HG02885 (cell line): ENCODE data around the gene ULBP3.
"Not testable (repeated sequence)": the region's sequence is repeated elsewhere in the genome, so short reads cannot be mapped to it uniquely, and the experiment has no call there.

Experiments
- ATAC-seq: cut with Tn5 transposase; IDR thresholded peaks from one replicate; pipeline ENCODE4 v1.9.1; 2021; ENCODE audit warnings: mild to moderate bottlenecking; ENCODE audit not compliant: unreplicated experiment, poor library complexity

Gene ULBP3

DNA sequence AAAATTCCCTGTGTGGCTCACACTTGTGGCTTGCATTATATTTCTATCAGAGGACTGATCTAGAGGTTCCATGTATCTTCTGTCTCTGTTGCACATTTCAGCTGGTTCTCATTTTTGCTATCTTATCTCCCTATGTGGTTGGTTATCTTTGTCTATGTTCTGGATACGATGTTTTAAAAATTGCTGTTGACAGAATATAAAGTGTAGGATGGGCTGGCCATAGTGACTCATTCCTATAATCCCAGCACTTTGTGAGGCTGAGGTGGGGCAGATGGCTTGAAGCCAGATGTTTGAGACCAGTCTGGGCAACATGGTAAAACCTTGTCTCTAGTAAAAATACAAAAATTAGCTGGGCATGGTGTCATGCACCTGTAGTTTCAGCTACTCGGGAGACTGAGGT, 9.9 kb upstream of the ULBP3 start:
- ATAC-seq = no peak

DNA sequence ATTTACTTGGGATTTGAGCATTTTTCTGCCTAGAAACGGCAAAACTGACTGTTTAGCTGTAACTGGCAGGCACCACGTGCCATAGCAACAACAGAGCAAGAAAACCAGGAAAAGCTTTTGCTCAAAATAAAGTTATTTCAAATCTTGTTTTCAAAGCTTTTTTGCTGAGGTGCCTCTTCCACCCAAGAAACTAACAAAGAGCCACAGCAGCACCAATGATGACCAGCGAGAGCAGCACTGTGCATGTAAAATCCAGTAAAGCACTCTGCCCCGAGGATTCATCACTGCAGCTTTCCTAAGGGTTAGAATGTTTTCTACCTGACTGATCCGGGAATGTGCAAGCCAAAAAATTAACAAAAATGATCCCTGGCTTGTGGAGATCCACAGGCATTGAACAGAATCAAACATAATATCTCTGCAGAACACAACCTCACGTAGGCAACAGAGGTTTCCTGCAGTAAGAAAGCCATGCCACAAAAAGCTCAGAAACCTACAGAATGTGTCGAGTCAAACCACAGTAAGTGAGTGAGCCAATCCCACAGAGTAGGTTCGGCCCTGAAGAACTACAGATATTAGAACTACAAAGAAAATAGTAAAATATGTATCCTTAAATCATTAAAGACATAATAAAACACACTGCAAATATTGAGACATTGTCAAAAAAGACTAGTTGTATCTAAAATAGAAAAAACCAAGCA, 7.4 kb upstream of the ULBP3 start:
- no peak for ATAC-seq

DNA sequence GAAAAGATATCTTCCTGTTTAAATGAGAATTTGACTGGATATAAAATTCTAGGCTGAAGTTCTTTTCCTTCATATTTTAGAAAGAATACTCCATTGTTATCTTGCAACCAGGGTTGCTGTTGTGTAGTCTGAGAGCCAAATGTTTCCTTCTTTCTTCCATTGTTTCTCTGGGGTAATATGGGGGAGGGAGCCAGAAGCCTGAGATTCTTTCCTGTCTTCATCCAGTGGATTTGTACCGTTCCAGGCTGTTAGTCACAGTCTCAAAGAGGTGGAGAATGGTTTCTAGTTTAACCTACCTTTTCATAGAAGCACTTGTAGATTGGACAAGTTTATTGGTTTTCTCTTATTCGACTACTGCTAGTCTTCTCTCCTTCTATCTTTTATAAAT, 6.1 kb upstream of the ULBP3 start:
- ATAC-seq = no peak

DNA sequence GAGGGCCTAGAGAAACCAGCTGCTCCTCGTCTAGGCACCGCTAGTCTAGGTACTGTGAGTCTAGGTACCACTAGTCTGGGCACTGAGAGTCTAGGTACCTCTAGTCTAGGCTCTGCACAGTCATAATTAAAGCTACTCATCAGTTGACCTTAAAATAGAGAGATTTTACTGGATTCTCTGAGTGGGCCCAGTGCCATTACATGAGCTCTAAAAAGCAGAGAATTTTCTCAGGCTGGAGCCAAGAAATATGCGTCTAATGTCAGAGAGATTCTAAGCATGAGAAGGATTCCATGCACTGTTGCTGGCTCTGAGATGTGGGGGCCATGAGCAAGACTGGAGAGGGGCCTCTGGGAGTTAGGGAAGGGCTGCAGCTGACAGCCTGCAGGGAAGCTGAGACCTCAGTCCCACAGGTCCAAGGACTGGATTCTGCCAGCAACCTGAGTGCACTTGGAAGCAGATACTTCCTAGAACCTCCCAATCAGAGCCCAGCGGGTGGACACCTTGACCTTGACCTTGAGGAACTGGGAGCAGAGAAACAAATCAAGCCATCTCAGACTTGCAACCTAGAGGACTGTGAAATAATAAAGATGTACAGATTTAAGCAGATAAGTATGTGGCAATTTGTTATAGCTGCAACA, 5.6 kb upstream of the ULBP3 start:
- ATAC-seq = not testable (repeated sequence)

DNA sequence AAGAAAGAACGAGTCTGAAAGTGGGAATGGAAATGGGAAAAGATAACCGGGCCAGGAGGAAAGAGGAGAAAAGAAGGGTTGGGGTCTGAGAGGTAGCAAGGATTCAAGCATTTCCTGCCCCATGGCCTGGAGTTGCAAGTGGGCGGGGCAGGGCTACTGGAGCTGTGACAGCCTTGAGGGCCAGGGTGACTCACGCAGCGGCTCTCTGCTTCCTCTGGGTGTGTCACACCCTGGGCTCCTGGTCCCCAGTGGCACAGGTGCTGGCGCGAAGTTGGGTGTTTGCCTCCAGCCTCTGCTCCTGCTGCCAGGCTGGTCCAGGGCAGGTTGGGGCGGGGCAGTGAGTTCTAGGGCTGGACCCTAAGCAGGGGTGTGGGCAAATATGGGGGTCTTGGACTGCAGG, 3.3 kb upstream of the ULBP3 start:
- ATAC-seq = no peak

DNA sequence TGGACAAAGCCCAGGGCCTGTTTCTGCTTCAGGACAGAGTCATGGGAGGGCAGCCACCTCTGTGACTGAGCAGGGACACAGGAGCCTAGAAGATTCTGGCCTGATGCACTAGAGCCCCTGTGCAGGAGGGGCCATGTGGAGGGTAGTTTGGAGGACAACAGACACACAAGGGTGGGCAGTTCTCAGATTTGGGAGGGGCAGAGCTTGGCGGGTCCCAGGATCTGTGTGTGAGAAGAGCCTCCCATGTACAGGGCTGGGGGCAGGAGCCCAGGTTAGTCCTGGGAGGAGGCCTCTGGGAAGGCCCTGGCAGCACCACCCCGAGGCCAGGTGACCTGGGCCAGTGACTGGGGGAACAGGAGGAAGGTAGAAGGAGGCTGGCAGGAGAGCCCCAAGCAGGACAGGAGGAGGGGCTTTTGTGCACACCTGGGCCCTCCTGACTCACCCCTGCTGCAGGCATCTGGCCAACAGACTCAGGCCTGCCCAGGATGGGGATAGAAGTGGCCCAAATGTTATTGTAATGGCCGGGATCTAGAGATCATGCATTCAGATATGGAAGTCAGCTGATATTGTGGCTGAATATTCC, 1.4 kb upstream of the ULBP3 start:
- ATAC-seq = no peak

DNA sequence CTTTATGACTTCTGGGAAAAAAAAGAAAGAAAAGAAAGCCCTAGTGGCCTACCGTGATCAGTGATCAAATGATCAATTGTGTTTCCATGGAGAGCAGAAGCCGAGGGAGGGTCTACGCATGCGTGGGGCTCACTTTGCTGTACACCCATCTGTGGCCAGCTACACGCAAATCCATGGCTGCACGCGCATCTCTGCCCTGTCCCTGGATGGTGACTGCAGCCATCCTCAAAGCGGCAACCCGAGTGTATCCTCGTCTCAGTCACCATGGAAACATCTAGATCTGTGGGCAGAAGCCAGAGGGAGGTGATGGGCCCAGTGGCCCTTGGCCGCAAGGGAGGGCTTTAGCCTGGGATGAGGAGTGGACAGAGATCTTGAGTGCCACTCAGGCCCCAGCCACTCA, 785 bp upstream of the ULBP3 start:
- ATAC-seq = no peak

DNA sequence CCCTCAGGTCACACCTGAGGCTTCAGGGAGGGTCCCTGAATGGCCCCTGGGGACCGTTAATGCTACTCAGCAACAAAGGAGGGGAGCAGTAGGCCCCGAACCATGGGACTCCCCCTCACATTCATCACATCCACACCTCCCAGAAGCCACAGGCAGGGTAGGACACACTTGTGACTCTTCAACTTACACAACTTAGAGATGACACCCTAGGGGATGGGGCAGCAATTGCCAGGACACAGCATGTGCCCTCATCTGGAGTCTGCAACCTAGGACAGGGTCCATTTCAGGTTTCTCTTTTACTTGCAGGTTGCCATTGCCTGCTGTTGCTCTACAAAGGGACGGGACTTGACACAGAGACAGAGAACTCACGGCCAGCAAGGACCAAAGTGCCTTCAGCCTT, 770 bp downstream of the ULBP3 start:
- no peak for ATAC-seq

DNA sequence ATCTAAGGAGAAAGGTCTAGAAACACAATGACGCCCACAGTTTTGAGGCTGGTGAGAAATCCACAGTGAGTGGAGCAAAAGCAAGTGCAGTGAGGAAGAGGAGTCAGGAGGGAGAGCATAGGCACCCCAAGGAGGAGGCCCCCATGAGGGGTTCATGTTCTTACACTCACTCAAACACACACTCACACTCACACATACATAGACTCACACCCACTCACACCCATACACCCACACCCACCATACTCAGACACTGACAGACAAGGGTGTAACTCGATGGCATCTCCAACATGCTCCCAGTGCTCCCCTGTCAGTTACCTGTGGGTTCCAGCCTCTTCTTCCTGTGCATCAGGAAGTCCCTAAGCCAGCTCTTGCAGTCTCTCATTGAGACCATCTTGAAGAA, 3.8 kb downstream of the ULBP3 start:
- no peak for ATAC-seq

DNA sequence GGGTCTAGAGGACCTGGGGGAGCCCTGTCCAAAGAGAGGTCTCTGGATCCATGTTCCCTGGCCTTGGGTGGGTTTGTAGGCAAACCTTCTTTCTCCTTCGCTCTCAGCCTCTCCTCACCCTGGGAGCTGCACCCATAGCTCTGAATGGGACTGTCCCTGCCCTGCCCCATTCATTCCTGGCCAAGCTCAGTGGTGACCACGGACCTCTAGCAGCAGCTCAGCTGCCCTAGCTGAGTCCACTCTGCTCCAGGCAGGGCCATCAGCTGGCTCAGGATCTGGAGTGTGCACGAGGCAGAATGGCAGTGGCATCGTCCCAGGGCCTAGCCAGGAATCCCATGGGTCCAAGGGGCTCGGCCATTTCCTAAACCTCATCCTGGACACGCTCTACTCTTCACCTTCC, 5.3 kb downstream of the ULBP3 start:
- no peak for ATAC-seq

DNA sequence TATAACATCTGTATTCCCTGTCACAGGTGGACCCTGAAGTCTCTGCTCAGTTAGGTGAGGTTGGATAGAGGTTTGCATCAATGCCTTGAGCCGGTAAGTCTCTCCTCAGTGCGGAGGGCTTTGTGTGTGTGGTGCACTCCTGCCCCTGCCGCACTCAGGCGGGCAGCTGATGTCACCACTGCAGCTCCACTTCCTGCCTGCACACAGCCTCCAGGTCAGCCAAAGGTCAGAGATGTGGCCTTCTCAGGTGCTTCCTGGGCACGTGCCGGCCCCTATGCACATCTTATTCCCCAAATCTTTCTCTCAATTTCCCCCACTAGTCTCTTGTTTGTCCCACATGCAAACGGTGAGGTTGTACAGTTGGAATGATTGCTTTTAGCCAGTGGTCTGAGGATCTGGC, 8.9 kb downstream of the ULBP3 start:
- ATAC-seq = not testable (repeated sequence)

DNA sequence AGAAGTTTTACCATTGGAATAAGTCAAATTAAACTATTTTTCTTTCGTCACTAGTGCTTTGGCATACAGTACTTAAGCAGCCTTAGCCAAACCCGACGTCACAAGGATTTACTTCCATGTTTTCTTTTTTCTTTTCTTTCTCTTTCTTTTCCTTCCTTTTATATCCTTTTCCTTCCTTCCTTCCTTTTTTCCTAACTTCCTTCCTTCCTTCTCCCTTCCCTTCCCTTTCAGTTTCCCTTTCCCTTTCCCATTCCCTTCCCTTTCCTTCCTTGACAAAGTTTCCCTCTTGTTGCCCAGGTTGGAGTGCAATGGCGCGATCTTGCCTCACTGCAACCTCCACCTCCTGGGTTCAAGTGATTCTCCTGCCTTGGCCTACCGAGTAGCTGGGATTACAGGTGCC, 9.9 kb downstream of the ULBP3 start:
- ATAC-seq = no peak

DNA sequence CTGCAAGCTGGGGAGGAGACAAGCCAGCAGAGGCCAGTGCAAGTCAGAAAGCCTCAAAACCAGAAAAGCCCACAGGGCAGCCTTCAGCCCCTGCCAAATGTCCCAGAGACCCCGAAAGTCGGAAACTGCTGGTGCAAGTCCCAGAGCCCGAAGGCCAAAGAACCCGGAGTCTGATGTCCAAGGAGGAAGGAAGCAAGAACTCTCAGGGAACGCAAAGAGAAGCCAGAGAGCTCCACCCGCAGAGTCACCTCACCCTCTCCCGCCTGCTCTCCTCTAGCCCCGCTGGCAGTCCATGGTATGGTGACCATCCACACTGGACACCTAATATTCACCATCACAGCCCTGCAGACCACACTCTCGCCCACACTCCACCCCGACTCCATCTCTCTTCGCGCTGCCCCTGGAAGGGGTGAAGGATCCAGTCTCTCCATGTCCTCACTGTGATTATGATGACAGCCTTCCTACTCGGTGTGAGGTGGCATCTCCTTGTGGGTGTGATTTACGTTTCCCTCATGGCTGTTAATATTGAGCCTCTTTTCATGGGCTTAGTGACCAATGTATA, 10.6 kb downstream of the ULBP3 start:
- no peak for ATAC-seq

DNA sequence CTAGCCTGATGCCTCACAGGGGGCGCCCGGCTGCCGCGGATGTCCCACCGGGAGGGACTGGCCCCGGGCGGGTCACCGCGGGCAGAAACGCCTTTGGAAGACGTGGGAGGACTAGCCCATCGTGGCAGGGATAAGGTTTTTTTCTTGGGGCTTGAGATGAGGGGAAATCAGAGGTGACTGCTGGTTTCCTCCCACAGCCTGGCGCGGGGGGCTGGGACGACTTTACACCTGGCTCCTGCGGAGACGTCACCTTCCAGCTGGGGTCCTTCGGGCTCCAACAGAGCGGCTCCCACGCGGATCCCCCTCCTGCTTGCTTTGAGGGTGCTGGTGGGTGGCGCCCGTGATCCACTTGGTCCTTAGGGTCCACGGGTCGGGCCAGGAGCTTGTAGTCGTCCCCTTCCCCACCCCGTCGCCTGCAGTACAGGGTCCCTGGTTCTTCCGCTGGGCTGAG, 11.4 kb downstream of the ULBP3 start:
- no peak for ATAC-seq

DNA sequence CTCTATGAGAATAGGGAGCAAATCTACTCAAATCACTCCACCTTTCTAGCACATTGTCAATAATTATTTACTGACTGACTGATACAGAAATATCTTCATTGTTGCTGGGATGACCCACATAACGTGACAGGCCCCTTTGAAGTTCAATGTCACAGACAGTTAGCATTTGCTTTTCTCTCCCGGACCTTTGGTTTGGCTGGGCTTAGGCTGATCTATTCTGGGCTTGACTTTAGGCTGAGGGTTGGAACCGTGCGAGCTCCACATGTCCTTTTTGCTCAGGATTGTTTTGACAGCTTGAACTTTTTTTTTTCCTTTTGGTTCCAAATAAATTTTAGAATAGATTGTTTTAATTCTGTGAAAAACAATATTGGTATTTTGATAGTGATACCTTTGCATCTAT, 12.0 kb downstream of the ULBP3 start:
- no peak for ATAC-seq

DNA sequence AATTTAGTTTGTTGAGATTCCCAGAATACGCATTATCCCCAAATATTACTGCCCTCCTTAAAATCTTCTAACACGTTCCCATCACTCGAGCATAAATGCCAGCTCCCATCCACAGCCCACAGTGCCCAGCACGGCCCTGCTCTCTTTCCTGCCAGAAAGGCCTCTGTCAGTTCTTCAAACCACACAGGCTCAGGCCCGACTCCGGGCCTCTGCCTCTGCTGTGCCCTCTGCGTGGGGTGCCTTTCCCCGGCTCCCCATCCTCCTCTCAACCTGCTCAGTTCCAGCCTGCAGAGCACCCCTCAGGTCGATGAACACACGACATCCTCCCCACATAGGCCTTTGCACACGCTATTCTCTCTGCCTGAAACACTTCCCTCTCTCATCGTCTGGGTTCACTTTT, 12.8 kb downstream of the ULBP3 start:
- ATAC-seq = no peak

DNA sequence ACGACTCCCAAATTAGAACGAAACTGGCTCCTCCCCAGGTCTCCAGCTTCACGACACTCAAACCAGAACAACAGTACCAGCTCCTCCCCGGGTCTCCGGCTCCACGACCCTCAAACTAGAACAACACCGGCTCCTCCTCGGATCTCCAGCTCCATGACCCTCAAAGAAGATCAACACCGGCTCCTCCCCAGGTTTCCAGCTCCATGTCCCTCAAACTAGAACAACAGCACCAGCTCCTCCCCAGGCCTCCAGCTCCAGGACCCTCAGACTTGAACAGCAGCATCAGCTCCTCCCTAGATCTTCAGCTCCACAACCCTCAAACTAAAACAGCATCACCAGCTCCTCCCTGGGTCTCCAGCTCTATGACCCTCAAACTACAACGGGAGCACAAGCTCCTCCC, 13.8 kb downstream of the ULBP3 start:
- no peak for ATAC-seq

DNA sequence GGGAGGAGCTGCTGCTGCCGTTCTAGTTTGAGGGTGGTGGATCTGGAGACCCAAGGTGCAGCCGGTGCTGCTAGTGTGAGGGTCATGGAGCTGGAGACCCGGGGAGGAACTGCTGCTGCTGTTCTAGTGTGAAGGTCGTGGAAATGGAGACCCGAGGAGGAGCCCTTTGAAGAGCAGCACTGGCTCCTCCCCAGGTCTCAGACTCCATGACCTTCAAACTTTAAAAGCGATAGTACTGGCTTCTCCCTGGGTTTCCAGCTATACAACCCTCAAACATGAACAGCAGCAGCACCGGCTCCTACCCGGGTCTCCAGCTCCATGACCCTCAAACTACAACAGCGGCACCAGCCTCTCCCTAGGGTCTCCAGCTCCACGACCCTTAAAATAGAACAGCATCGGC, 15.5 kb downstream of the ULBP3 start:
- no peak for ATAC-seq

DNA sequence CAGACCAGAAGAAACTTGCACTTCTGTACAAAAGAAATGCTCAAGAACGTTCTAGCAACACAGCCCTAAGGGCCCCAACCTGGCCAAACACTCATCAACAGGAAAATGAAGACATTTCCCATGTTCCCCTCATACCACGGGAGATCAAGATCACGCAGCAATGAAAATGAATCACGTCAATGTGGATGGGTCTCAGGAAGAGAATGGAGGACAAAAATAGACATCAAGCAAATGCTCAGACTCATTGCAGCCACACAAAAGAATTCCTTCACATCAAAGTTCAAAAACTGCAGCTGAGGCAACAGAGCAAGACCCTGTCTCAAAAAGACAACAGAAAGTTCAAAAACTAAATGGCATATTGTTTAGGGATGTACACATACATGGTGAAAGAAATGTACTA, 18.1 kb downstream of the ULBP3 start:
- ATAC-seq = no peak

DNA sequence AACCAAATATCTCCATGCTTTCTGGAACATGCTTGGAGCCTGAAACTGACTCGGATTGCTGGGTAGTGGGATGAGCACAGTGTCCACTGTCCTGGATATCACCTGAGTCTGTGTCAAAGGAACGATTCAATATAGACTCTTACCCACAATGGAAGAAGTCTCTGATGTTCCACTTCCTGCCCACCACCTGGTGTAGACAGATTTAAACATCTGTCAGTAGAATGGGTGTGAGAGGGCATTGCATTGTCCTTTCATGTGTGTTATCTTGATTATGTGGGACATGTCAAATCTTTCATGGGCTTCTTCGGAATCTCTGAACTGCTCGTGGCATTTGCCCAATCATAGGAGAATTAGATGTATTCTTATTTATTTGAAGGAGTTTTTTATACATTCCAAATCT, 20.8 kb downstream of the ULBP3 start:
- no peak for ATAC-seq

DNA sequence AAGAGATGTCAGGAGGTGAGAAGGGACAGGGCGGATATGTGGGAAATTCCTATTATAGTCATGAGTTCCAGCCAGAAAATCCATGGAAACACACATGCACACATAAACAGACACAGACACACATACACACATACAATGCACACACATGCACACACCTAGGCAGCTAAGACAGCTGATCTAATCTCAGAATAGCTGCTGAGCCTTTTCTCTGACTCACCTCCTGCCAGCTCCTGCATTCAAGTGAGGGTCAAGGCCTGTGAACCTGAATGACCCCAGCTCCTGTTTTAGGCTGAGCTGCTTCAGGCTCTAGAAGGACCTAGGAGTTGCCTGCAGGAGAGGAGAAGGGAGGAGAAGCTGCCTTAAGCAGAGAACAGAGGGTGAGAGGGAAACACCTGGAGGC, 22.0 kb downstream of the ULBP3 start:
- ATAC-seq = no peak
